GM23248 (cell line): ENCODE measurements around the gene CT55. TPM values are rescaled to one million over a fixed set of nuclear protein-coding genes. Genes with fewer than 3 reads are reported as not detected.

Source experiments
- DNase-seq: peaks from one replicate; pipeline ENCODE4 v3.0.0-alpha.2; 2015
- H2AFZ ChIP-seq: fragments of 200-600 bp; sonication (generic); 2 replicates; pipeline ENCODE4 v1.6.1; 2016; ENCODE audit warnings: antibody characterized with exemption
- H3F3A ChIP-seq: fragments of 200-600 bp; sonication (generic); 2 replicates; pipeline ENCODE4 v1.6.1; 2016; ENCODE audit warnings: mild to moderate bottlenecking, antibody characterized with exemption, mixed run types; ENCODE audit not compliant: insufficient read depth
- H3K27ac ChIP-seq: fragments of 200-600 bp; sonication (generic); 2 replicates; pipeline ENCODE4 v1.5.1; 2016; ENCODE audit warnings: mild to moderate bottlenecking
- H3K27me3 ChIP-seq: fragments of 200-600 bp; sonication (generic); replicated peaks from 2 replicates; pipeline ENCODE4 v1.6.1; 2016; ENCODE audit warnings: mild to moderate bottlenecking; ENCODE audit not compliant: insufficient read depth
- H3K36me3 ChIP-seq: fragments of 200-600 bp; sonication (generic); 2 replicates; pipeline ENCODE4 v1.6.1; 2016; ENCODE audit warnings: low read depth, mild to moderate bottlenecking
- H3K4me1 ChIP-seq: fragments of 200-600 bp; sonication (generic); 2 replicates; pipeline ENCODE4 v1.6.1; 2016; ENCODE audit warnings: mild to moderate bottlenecking; ENCODE audit not compliant: insufficient read depth
- H3K4me2 ChIP-seq: fragments of 200-600 bp; sonication (generic); one replicate; pipeline ENCODE4 v1.6.1; 2016; ENCODE audit warnings: mild to moderate bottlenecking; ENCODE audit not compliant: unreplicated experiment
- H3K4me3 ChIP-seq: fragments of 200-600 bp; sonication (generic); 2 replicates; pipeline ENCODE4 v1.5.1; 2016; ENCODE audit warnings: mild to moderate bottlenecking
- H3K79me2 ChIP-seq: fragments of 200-600 bp; sonication (generic); 2 replicates; pipeline ENCODE4 v1.6.1; 2016; ENCODE audit warnings: mild to moderate bottlenecking; ENCODE audit not compliant: insufficient read depth
- H3K9ac ChIP-seq: fragments of 200-600 bp; sonication (generic); 2 replicates; pipeline ENCODE4 v1.6.1; 2016; ENCODE audit warnings: mild to moderate bottlenecking
- H3K9me2 ChIP-seq: fragments of 200-600 bp; sonication (generic); 2 replicates; pipeline ENCODE4 v1.6.1; 2016; ENCODE audit warnings: mixed run types, mild to moderate bottlenecking, moderate library complexity; ENCODE audit not compliant: insufficient read depth
- H3K9me3 ChIP-seq: fragments of 200-600 bp; sonication (generic); one replicate; pipeline ENCODE4 v1.6.1; 2017; ENCODE audit warnings: low read depth
- H4K20me1 ChIP-seq: fragments of 200-600 bp; sonication (generic); 2 replicates; pipeline ENCODE4 v1.6.0; 2016; ENCODE audit not compliant: insufficient read depth
- EZH2 ChIP-seq: fragments of 200-600 bp; sonication (generic); IDR thresholded peaks from 2 replicates; pipeline ENCODE4 v1.6.1; 2018; ENCODE audit warnings: antibody characterized with exemption, mild to moderate bottlenecking; ENCODE audit not compliant: insufficient read depth, poor library complexity, severe bottlenecking
- EZH2phosphoT487 ChIP-seq: fragments of 200-600 bp; sonication (generic); IDR thresholded peaks from 2 replicates; pipeline ENCODE4 v1.6.1; 2018; ENCODE audit warnings: antibody characterized with exemption, moderate library complexity, mild to moderate bottlenecking, low read depth; ENCODE audit not compliant: insufficient read depth
- WGBS, 2 experiments: methylation state at CpG; one replicate each; pipeline ENCODE4 v1.1.6; 2015 to 2017; ENCODE audit warnings: low lambda C conversion rate in 2 of 2, low coverage in 1 of 2; ENCODE audit errors: missing lambda C conversion rate in 2 of 2; 5-methylcytosine and 5-hydroxymethylcytosine counted together
- in situ Hi-C: fragments of 300-500 bp; cut with MboI; formaldehyde crosslinking; loops from 2 replicates; pipeline ENCODE4 v1.15.0; 2020
- polyA plus RNA-seq: library from polyadenylated mRNA; unstranded; fragments of >200 nt; fragmentation: Nextera tagmentation; extraction: Ambion mirVana; gene quantifications from 2 replicates; pipeline ENCODE4 v1.2.1, GENCODE V29; 2016
- total RNA-seq: library from RNA; depleted of rRNA; stranded (reverse); fragments of >200 nt; shearing (Covaris generic); gene quantifications from 2 replicates; pipeline ENCODE4 v1.2.3, GENCODE V29; 2014

The CT55 gene
- total and polyA plus RNA-seq, 2 experiments from 2014 or later, result not detected

- H3K36me3 ChIP-seq, result no peaks in the 10 kb centered on the region
- no peaks in the 10 kb centered on the region for H3K9me2 ChIP-seq
- no peak overlapping the region for H3K4me2 ChIP-seq
- H3K4me1 ChIP-seq, result no peaks in the 10 kb centered on the region
- H3K27ac ChIP-seq, result no peak overlapping the region
- no peaks in the 10 kb centered on the region for H4K20me1 ChIP-seq
- no peak overlapping the region for H2AFZ ChIP-seq
- 64% methylated on average over 4 to 13 of the region's 16 CpGs for WGBS, 2 experiments
- H3K9me3 ChIP-seq, result no peaks in the 10 kb centered on the region
- no peaks in the 10 kb centered on the region for H3K79me2 ChIP-seq
- H3K4me3 ChIP-seq, result no peak overlapping the region
- H3K9ac ChIP-seq, result no peak overlapping the region
- no peaks in the 10 kb centered on the region for H3F3A ChIP-seq
- no peaks in the 10 kb centered on the region for H3K27me3 ChIP-seq
- in situ Hi-C loops, result loop anchor here (25.0 kb wide), 2 partner anchors 232 to 393 kb away; no protein-coding TSS in a partner anchor
- no peak for DNase-seq
- TF ChIP-seq EZH2phosphoT487, result no peak
- TF ChIP-seq EZH2, result no peak
Observed at GRCh38 chrX:135194684-135195083, 23.5 kb upstream of the CT55 start.

GRCh38 chrX:135193740-135194139 lies 22.5 kb upstream of the CT55 start:
- DNase-seq, result no peak
- 55 to 67% methylated on average over 6 of the region's 6 CpGs for WGBS, 2 experiments
- H3K4me1 ChIP-seq, result no peaks in the 10 kb centered on the region
- no peak overlapping the region for H3K4me3 ChIP-seq
- no peaks in the 10 kb centered on the region for H3K79me2 ChIP-seq
- no peaks in the 10 kb centered on the region for H3K36me3 ChIP-seq
- H3K9me3 ChIP-seq, result no peaks in the 10 kb centered on the region
- no peaks in the 10 kb centered on the region for H4K20me1 ChIP-seq
- H2AFZ ChIP-seq, result no peak overlapping the region
- H3K9ac ChIP-seq, result no peak overlapping the region
- no peaks in the 10 kb centered on the region for H3F3A ChIP-seq
- no peak overlapping the region for H3K4me2 ChIP-seq
- no peak for TF ChIP-seq EZH2phosphoT487
- no peak for TF ChIP-seq EZH2
- H3K27me3 ChIP-seq, result no peaks in the 10 kb centered on the region
- in situ Hi-C loops, result loop anchor here (25.0 kb wide), 2 partner anchors 231 to 394 kb away; no protein-coding TSS in a partner anchor
- no peak overlapping the region for H3K27ac ChIP-seq
- no peaks in the 10 kb centered on the region for H3K9me2 ChIP-seq

GRCh38 chrX:135191838-135192237 lies 20.6 kb upstream of the CT55 start:
- Histone ChIP-seq H3K4me3 (no peak overlapping the region), H3K27me3 (no peaks in the 10 kb centered on the region)
- WGBS, 2 experiments, result 27 to 31% methylated on average over 3 of the region's 3 CpGs

GRCh38 chrX:135185795-135186443 lies 14.7 kb upstream of the CT55 start:
- Histone ChIP-seq H3K27ac (no peak overlapping the region), H3K4me1 (no peaks in the 10 kb centered on the region), H3K4me2 (no peak overlapping the region), H3K9ac (no peak overlapping the region), H3K27me3 (no peaks in the 10 kb centered on the region), H3K9me3 (no peaks in the 10 kb centered on the region), H2AFZ (no peak overlapping the region), H3K9me2 (no peaks in the 10 kb centered on the region), H3F3A (no peaks in the 10 kb centered on the region), H4K20me1 (no peaks in the 10 kb centered on the region), H3K4me3 (no peak overlapping the region), H3K36me3 (no peaks in the 10 kb centered on the region), H3K79me2 (no peaks in the 10 kb centered on the region)
- in situ Hi-C loops, result loop anchor here (25.0 kb wide), 2 partner anchors 224 to 401 kb away; no protein-coding TSS in a partner anchor
- TF ChIP-seq EZH2 (no peak), EZH2phosphoT487 (no peak)
- DNase-seq, result peak; percentile 58
- WGBS, 2 experiments, result 31 to 37% methylated on average over 5 to 8 of the region's 8 CpGs

More at GRCh38 chrX:135191838-135192237, 20.6 kb upstream of the CT55 start:
- Histone ChIP-seq H3K4me2 (no peak overlapping the region), H3K79me2 (no peaks in the 10 kb centered on the region), H3K4me1 (no peaks in the 10 kb centered on the region), H3F3A (no peaks in the 10 kb centered on the region), H2AFZ (no peak overlapping the region), H3K9ac (no peak overlapping the region), H3K9me3 (no peaks in the 10 kb centered on the region), H4K20me1 (no peaks in the 10 kb centered on the region), H3K27ac (no peak overlapping the region), H3K36me3 (no peaks in the 10 kb centered on the region), H3K9me2 (no peaks in the 10 kb centered on the region)
- TF ChIP-seq EZH2, result no peak
- in situ Hi-C loops, result loop anchor here (25.0 kb wide), 2 partner anchors 230 to 395 kb away; no protein-coding TSS in a partner anchor
- DNase-seq, result no peak
